ENCODE data around the gene WDR45B. TPM values are rescaled to one million over a fixed set of nuclear protein-coding genes. Genes with fewer than 3 reads are reported as not detected.
A peak's percentile ranks its signal among the peaks of the same experiment; 100 is the strongest.

Gene WDR45B
- total and polyA plus RNA-seq, 2 experiments from 2014 or later, result 83.2 to 99.5 TPM

DNA sequence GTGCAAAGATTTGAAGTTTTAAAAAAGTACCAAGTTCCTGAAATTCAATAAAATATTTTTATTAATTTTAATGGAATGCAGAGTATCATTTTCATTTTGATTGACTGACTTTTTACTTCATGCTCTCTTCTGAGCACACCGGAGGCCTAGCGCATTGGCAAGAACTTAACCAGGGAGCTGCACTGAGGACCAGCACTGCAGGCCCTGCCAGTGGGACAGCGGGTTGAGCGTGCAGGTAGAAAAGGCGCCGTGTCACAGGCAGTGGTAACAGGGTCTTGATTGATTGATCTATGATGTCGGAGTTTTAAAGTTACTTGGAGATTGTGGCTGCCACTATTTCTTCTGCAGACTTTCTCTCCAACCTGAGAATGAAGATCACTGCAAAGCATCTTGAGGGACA lies 43.7 kb downstream of the WDR45B start:
- TF ChIP-seq, protein P1, sequence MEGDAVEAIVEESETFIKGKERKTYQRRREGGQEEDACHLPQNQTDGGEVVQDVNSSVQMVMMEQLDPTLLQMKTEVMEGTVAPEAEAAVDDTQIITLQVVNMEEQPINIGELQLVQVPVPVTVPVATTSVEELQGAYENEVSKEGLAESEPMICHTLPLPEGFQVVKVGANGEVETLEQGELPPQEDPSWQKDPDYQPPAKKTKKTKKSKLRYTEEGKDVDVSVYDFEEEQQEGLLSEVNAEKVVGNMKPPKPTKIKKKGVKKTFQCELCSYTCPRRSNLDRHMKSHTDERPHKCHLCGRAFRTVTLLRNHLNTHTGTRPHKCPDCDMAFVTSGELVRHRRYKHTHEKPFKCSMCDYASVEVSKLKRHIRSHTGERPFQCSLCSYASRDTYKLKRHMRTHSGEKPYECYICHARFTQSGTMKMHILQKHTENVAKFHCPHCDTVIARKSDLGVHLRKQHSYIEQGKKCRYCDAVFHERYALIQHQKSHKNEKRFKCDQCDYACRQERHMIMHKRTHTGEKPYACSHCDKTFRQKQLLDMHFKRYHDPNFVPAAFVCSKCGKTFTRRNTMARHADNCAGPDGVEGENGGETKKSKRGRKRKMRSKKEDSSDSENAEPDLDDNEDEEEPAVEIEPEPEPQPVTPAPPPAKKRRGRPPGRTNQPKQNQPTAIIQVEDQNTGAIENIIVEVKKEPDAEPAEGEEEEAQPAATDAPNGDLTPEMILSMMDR (IDR thresholded peaks at IDR 0.05; ENCODE audit: low read depth, low read length), result no peak
- peaks cover 9% of the 10 kb centered on the region for H3K4me1 ChIP-seq (ENCODE audit: low read depth)
- no peaks in the 10 kb centered on the region for H3K9me3 ChIP-seq (ENCODE audit: low read depth)
- no peak overlapping the region for H3K4me3 ChIP-seq
- H3K27me3 ChIP-seq, result no peaks in the 10 kb centered on the region
- H3K27ac ChIP-seq, result peak overlapping the region; percentile 54
- no peak for DNase-seq (ENCODE audit: low read depth in 1 of 2, low spot score in 1 of 2)
- peaks cover 32% of the 10 kb centered on the region for H3K36me3 ChIP-seq

- peaks cover 32% of the 10 kb centered on the region for H3K36me3 ChIP-seq
These were observed 44.2 kb downstream of the WDR45B start for GRCh38 chr17:82603981-82604448.

GRCh38 chr17:82602986-82603710 lies 45.1 kb downstream of the WDR45B start:
- Histone ChIP-seq H3K4me3 (no peak overlapping the region), H3K4me1 (ENCODE audit: low read depth) (peaks cover 9% of the 10 kb centered on the region), H3K27ac (peak overlapping the region; percentile 10), H3K9me3 (ENCODE audit: low read depth) (no peaks in the 10 kb centered on the region), H3K36me3 (peaks cover 32% of the 10 kb centered on the region), H3K27me3 (no peaks in the 10 kb centered on the region)
- DNase-seq (ENCODE audit: low read depth in 1 of 2, low spot score in 1 of 2), result no peak
- TF ChIP-seq, protein P1 (IDR thresholded peaks at IDR 0.05; ENCODE audit: low read depth, low read length), result no peak

More at GRCh38 chr17:82603981-82604448, 44.2 kb downstream of the WDR45B start:
- Histone ChIP-seq H3K27ac (peak overlapping the region; percentile 54), H3K4me3 (no peak overlapping the region), H3K4me1 (ENCODE audit: low read depth) (peaks cover 9% of the 10 kb centered on the region), H3K9me3 (ENCODE audit: low read depth) (no peaks in the 10 kb centered on the region), H3K27me3 (no peaks in the 10 kb centered on the region)
- DNase-seq (ENCODE audit: low read depth in 1 of 2, low spot score in 1 of 2), result peak in 1 of 2 donors; percentile 58
- TF ChIP-seq, protein P1 (IDR thresholded peaks at IDR 0.05; ENCODE audit: low read depth, low read length), result no peak

- no peak for DNase-seq (ENCODE audit: low read depth in 1 of 2, low spot score in 1 of 2)
- H3K9me3 ChIP-seq (ENCODE audit: low read depth), result no peaks in the 10 kb centered on the region
- no peak overlapping the region for H3K27ac ChIP-seq
- TF ChIP-seq, protein P1 (IDR thresholded peaks at IDR 0.05; ENCODE audit: low read depth, low read length), result no peak
- peaks cover 9% of the 10 kb centered on the region for H3K4me1 ChIP-seq (ENCODE audit: low read depth)
- H3K4me3 ChIP-seq, result no peak overlapping the region
- peaks cover 32% of the 10 kb centered on the region for H3K36me3 ChIP-seq
- H3K27me3 ChIP-seq, result no peaks in the 10 kb centered on the region
These were observed 45.8 kb downstream of the WDR45B start for GRCh38 chr17:82602487-82602886.

GRCh38 chr17:82601447-82602000 lies 46.7 kb downstream of the WDR45B start:
- Histone ChIP-seq H3K36me3 (peaks cover 36% of the 10 kb centered on the region), H3K27ac (no peak overlapping the region), H3K9me3 (ENCODE audit: low read depth) (no peaks in the 10 kb centered on the region), H3K4me1 (ENCODE audit: low read depth) (peaks cover 9% of the 10 kb centered on the region), H3K4me3 (no peak overlapping the region), H3K27me3 (no peaks in the 10 kb centered on the region)
- TF ChIP-seq, protein P1 (IDR thresholded peaks at IDR 0.05; ENCODE audit: low read depth, low read length), result no peak
- DNase-seq (ENCODE audit: low read depth in 1 of 2, low spot score in 1 of 2), result no peak
